Stimulated activated CD8-positive, alpha-beta memory T cell treated with anti-CD3 and anti-CD28 coated beads, Interleukin-15, amount 100 ng/mL, for 1 hour (primary cell): ENCODE measurements around the gene SERPINH1.

Experiments used
- DNase-seq: peaks from one replicate; pipeline ENCODE4 v3.0.0-alpha.2; 2020; ENCODE audit warnings: low read depth

SERPINH1 gene

DNA sequence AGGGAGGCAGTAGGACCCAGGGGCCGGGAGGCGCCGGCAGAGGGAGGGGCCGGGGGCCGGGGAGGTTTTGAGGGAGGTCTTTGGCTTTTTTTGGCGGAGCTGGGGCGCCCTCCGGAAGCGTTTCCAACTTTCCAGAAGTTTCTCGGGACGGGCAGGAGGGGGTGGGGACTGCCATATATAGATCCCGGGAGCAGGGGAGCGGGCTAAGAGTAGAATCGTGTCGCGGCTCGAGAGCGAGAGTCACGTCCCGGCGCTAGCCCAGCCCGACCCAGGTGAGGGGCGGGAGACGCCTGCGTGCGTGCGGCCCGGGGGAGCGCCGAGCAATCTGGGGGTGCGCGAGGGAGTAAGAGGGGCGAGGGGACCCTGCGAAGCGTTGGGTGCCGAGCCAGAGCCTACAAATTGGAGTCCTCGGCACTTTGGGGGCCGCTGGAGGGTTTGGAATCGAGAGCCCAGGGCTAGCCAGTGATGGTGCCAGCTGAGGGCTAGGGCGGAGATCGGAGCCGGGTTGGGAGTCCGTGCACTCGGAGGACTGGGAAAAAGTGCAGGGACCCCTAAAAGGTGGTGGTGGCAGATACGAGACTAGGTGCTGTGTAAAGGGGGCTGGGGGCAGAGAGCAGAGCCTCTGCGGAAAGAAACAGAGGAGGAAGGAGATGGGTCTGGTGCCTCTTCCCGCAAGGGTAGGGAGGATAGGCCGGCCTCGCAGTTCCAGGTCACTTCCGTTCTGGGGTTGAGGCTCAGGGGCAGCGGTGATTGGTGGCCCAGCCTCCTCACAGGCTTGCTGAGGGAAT lies at the start of gene SERPINH1:
Gene SERPINH1 (plus strand): TSS at position 206 of the 788 bp plus-strand sequence. CDS start 4,097 bp downstream, outside the sequence.
- DNase-seq, result no peak

DNA sequence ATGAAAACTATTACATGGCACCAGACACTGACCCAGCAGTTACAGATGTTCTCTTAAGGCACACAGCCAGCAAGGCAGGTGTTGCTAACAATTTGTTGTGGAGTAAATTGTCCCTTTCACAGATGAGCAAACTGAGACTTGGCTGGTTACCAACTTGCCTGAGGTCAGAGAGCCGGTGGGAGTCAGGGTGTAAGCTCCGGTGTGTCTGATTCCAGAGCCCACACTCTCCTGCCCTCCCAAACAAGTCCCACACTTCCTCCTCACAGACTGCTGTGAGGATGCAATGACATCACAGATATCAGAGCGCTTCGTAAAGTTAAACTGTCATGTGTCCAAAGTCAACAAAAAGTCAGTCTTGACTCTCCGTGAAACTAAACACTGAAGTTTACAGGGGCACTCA lies 48.8 kb upstream of the SERPINH1 start:
- DNase-seq, result no peak

DNA sequence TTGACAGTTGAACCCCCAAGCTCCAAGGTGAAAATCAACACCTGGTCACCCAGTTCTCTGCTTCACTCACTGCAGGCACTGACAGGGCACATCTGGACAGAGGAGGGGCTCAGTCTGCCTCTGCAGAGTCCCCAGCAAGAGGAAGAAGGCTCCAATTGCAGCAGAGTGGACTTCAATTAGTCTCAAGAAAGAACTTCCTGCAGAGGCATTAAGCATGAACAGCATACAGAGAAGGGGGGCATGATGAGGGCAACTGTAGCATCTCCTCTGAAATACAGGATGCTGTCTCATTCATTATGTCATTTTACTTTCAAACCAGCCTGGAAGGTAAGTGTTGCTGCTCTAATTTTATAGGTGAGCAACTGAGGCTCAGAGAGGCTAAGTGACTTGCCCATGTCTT lies 47.5 kb upstream of the SERPINH1 start:
- no peak for DNase-seq

DNA sequence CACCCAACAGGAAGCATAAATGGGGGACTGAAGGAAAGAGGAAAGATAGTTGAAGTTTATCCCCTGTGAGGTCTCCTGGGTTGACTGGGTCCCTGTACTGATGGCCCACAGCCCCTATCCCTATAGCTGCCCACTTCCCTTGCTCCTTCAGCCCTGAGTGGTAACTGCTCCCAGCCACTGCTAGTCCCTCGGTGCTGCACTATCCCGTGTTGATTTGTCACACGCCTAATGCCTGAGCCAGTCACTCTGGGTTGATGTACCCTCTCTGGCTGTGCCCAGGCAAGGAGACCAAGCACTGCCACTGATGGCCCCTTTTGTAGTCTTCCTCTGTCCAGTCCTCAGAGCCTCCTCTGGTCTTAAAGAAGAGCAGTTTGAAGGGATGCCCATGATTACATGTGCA lies 45.9 kb upstream of the SERPINH1 start:
- DNase-seq, result no peak

DNA sequence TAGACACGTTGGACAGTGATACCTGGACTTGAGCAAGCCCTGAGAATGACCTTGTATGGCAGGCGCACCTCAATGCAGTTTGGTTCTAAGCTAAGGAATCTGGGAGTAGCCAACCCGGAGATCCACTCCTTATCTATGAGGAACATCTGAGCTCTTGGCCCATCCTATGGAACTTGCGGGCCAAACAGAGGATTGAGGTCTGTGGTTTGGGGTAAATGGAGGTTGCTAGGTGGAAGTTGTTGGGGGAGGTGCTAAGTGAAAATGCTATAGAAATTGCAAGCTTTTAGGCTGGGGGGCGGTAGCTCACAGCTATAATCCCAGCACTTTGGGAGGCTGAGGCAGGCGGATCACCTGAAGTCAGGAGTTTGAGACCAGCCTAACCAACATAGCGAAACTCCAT lies 45.2 kb upstream of the SERPINH1 start:
- no peak for DNase-seq

DNA sequence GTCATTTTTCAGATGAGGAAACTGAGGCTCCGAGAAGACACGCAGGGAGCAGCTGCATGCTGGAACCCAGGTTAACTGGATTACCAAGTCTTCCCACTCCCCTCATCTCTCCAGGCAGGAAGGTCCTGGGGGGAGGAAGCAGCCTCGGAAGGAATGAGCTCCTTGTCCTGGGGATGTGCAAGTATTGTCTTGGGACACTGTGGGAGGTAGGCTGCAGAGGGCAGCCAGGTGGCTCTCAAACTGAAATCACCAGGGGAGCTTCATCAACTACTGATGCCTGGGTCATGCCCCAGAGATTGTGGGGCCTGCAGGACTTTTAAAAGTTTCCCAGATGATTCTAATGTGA lies 43.9 kb upstream of the SERPINH1 start:
- no peak for DNase-seq

DNA sequence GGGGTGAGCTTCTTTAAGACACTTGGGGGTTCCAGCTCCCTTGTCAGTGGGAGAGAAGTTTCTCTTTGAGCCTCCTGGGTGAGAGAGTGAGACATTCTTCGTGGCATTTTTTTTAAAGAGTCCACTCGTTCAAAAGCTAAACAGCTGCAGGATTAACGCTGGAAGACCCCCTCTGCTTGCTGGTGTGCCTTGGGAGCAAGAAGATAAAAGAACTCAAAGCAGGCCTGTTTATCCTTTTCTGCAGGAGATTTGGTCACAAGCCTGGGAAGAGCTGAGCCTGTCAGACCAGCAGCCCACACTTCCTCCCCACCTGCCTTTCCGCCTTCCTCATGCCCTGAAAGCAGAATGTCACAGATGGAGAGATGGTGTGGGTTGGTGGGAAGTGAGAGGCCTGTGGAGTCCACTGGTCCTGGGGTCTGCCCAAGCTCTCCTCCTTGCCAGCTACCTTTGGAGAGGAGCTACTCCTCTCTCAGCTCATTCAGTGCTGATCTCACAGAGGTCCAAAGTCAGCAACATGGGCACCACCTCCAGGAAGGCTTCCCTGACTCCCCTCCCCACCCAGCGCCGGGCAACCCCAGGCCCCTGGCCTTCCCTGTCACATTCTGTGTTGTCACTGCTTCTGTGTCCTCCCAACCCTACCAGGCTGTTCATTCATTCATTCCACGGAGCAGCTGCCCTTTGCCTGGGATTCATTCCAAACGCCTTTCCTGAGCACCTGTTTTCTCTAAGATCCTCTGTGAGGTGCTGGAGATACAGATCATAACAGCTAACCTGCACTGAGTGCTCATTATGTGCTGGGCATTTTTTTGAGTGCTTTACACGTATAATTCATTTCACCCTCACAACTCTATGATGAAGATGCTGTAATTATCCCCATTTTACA lies 43.0 kb upstream of the SERPINH1 start:
- DNase-seq, result no peak

DNA sequence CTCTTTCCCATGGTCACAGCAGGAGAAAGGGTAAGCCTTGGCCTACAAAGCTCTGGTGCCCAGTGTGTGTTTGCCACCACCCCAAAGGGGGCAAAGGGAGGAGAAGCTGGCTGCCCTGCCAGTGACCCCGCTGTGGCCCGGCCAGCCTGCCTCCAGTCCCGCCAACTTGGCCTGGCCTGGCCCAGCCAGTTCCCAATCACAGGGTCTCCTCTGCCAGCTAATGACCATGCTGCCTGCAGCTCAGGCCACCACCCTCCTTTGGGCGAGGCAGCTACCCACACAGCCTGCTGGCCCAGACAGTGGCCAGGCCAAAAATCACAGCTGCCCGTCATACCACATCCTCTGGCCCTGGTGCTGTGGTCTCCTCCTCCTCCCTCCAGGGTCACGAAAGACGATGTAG lies 41.4 kb upstream of the SERPINH1 start:
- no peak for DNase-seq

DNA sequence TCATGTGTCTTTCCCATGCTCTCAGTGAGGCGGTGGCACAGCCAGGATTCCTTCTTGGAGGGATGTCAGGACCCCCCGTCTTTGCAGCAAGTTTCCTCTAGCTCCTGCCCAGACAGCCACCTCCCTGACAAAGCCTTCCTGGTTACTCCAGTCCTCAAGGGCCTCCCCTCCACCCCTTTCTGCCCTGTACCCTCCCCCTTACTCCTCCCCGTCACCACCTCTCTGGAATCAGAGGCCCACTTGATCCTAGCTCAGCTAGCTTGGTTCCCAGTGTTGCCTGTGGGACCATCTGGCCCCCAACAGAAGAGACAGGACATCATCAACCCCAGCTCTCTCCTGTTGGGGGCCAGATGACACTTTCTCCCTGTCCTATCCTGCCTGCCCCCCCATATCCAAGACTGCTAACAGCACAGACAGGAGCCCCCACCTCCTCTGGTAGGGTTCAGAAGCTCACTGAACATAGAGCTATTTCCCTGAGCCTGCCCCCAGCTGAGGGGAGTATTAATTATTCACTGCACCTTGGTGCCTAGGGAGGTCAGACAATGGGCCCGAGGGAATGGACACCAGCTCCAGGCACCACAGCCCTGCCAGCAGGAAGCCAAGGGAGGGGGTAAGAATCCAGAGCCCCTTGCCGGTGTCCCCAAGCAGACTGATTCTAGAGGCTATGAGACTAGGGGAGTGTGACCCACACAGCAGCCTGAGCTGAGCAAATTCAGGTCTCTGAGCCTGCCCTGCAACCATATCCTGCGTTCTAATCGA lies 39.6 kb upstream of the SERPINH1 start:
- DNase-seq, result no peak

DNA sequence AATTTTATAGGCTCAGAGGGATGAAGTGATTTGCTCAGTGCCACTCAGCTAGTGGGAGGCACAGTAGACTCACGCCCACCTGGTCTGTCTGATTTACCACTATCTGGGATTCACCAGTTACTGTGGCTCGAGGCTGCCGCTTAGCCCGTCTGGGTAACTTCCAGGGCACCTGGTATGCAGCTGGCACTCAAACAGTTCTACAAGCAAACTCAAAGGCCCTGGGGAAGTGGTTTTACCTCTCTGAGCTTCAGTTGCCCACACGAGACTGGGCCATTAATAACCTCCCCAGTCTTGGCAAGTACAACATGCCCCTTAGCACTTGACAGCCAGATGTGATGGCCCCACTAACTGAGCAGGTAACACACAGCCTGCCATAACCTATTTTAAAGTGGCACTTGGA lies 38.9 kb upstream of the SERPINH1 start:
- no peak for DNase-seq

DNA sequence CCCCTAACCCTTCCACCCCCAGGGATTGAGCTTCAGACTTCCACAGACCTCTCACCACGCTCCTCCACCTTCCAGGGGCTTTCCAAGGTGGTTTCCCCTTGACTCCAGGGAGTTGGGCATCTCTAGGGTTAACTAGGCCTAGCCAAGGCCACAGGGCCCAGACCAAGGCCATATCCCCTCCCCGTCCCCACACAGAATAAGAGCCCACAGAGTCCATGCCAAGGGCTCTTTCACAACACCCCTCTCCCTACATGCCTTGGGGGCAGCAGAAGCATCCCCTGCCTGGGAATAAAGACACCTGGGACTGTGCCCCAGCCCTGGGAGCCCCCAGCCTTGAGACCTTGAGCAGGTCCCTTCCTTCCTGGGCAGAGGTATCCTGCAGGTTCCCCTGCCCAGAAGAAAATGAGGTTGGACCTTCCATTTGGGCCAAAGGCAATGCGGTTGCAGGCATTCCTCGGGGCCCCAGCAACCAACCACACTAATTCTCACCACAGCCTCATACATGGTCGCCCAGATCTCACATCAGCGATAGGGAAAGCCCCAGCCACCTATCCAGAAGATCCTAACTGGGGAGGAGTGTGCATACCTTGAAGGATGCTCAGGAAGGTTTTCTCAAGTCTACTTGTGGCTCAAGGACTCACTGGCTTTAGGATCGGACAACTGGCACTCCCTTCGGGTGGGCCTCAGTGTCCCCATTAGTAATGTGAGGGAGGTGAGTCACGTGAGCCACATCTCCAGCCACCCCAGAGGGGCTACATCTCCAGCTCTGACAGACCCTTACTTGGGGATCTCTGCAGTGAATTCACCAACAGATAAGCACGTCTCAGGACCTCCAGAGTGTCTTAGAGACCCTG lies 38.0 kb upstream of the SERPINH1 start:
- no peak for DNase-seq

DNA sequence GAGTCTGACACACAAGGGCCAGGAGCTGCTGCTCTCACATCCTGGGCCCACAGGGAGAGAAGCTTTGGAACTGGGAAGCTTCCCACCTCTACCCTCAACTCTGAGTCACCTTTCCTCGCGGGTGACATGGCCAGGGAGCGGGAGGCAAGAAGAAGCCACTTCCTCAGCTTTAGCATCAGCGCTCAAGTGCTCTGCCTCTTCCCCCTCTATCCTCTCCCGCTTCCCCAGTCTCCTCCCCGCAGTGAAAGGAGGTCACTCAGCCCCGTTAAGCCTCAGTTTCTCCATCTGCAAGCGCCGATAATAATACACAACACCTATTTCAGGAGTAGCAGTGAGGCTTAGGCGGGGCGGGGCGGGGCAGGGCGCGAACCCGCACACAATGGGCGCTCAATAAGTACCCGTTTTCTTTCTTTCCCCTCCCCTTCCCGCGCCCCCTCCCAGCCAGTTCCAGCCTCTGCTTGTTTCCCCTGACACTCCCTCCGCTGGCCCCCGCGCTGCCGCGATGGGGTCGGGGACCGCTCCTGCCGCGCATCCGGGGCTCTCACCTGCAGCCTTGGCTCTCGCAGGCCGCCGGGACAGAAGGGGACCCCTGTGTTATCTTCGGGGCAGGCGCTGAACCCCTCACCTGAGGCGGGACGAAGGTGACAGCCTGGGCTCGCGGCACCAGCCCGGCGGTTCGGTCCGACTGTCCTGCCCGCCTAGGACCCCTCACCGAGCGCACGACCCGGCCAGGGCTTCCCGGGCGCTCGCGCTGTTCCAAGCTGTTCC lies 37.2 kb upstream of the SERPINH1 start:
- DNase-seq, result no peak

DNA sequence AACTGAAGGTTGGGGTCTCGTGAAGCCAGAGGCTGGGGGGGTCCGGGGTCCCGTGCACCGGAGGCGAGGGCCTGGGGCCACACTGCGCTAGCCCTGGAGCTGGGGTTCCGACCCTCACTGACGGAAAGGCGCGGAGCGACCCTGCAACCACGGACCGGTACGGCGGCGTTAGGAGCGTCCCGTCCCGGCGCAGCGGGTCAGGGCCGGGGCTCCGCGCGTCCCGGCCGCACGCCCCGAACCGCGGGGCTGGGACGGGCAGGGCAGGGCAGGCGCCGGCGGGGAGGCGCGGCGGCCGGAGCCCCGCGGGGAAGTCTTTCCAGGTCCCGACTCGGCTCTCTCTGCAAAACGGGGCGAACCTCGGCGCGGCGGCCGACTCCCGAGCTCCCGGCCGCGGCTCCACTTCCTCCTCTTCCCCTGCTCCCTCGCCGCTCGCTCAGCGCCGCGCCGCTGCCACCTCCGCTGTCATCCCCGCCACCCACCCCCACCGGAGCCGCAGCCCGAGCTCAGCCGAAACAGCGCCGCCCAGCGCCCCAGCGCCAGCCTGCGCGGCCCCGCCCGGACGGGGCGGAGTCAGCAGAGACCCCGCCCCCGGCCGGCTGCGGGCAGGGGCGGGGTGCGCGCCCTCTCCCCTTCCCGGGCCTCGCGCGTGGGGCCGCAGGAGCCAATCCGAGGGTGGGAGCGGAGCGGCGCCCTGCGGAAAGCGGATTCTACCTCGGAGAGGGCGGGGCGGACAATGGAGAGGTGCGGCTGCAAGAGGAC lies 36.4 kb upstream of the SERPINH1 start, which contains the start of gene GDPD5:
Gene GDPD5 (minus strand): TSS at position 509 of the 759 bp plus-strand sequence. CDS start 48,206 bp downstream, outside the sequence.
- DNase-seq, result peak; percentile 56

DNA sequence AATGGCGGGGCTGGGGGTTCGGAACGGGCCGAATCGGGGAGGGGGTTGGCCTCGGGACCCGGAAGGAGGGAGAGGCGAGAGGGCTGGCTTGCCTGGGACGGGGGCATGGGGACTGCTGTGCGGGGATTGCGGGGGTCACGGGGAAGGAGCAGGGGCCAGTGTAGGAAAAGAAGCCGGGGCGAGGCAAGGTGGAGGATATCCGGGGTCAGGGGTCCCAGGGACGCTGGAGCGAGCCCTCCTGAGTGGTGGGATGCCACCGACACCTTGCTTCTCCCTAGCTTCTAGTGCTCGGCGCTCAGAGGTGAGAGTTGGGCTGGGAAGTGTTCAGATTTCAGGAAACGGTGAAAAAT lies 35.9 kb upstream of the SERPINH1 start:
- DNase-seq, result no peak

DNA sequence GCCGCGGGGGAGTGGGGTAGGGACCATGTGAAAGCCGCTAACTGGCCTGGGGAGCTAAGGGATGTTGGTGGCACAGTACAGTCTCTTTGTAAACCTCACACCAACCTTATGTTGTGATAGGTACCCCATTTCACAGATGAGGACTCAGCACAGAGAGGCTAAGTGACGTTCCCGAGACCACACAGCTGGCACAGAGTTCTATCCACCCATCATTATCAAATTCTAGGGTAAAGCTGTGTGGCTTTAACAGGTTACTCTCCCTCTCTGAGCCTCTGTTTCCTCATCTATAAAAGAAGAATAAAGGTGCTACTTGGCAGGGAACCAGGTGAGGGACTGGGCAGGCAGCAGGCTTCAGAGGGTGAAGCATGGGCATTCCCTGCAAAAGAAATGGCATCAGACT lies 34.9 kb upstream of the SERPINH1 start:
- no peak for DNase-seq

DNA sequence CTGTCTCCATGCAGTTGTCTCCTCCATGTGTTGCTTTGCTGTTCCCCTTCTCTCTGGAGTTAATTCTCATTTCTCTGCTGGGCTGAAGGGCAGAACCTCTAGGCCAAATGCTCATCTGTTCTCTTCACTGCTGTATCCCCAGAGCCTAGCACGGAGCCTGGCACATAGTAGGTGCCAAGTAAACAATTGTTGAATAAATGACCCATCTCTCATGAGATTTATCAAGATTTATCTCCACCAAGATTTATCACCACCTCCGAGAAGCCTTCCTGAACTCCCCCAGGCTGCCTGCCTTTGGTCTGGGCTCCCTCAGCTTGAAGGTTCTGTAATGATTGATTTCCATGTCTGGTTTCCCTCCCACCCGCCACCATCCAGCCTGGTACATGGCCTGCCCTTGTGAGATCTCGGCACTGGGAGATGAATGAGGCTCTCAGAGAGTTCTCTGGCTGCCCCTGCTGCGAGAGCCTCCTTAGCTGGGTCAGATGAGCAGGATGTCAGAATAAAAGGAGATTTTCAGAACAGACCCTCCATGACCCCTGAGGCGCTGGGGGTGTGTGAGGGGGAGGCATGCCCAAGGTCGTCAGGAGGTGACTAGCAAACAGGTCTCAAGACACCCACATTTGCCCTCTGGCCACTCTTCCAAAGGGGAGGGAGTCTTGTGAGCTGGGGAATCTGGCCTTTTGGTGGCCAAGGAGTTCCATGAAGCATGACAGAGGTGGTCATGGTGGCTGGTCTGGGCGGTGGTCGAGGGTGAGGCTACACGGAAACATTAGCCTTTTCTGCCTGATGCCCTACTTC lies 33.9 kb upstream of the SERPINH1 start:
- no peak for DNase-seq

DNA sequence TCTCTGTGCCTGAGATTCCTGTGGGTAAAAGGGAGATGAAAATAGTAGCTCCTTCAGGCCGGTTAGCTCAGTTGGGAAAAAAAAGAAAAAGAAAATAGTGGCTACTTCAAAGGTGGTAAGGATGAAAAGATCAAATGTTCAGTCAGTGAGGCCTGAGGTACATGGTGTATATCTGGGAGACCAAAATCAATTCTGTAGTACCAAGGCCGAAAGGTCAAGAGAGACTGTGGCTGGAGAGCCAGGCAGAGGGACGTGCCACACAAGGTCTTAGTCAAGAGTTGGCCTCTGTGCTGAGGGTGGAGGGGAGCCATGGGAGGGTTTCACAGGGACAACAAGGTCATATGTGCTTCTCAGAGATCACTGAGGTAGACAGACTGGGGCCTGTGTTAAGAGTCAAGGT lies 31.5 kb upstream of the SERPINH1 start:
- no peak for DNase-seq

DNA sequence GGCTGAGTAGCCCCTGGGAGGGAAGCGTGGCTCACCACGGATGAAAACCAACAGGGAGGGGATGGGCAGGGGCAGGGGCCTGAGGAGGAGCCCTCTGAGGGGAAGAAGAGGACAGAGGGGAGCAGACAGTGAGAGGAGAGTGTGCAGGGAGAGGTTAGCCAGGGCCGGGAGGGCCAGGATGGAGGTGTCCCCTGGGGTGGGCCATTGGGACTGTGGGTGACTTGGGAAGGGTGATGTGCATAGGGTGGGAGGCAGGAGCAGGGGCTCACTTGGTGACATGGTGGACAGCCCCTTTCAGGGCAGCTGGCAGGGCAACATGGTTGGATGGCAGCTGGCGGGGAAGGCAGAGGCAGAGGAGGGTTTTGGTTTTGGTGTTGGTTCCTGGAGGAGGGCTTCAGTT lies 30.7 kb upstream of the SERPINH1 start:
- DNase-seq, result no peak
